Muscle layer of duodenum (tissue), 2 donors: ENCODE data around the gene OLIG2.

Source experiments
- H3K27ac ChIP-seq: one replicate; pipeline ENCODE4 v1.7.0; 2013; ENCODE audit warnings: mild to moderate bottlenecking, low read length
- H3K27me3 ChIP-seq: one replicate; pipeline ENCODE4 v1.7.0; 2013; ENCODE audit warnings: low read depth, mild to moderate bottlenecking, control low read depth, low read length
- H3K36me3 ChIP-seq, 2 donors: one replicate each; pipeline ENCODE4 v1.7.0; 2013; ENCODE audit warnings: low read length in 2 of 2, control low read depth in 1 of 2, mild to moderate bottlenecking in 1 of 2; ENCODE audit not compliant: insufficient read depth in 2 of 2, control insufficient read depth in 1 of 2
- H3K4me1 ChIP-seq, 2 donors: one replicate each; pipeline ENCODE4 v1.7.0; 2013; ENCODE audit warnings: low read length in 2 of 2, mild to moderate bottlenecking in 2 of 2, control low read depth in 1 of 2, moderate library complexity in 1 of 2; ENCODE audit not compliant: insufficient read depth in 2 of 2, control insufficient read depth in 1 of 2
- H3K4me3 ChIP-seq, 2 donors: one replicate each; pipeline ENCODE4 v1.7.0; 2013; ENCODE audit warnings: low read length in 2 of 2, low read depth in 1 of 2, mild to moderate bottlenecking in 1 of 2
- H3K9me3 ChIP-seq, 2 donors: one replicate each; pipeline ENCODE4 v1.7.0; 2013; ENCODE audit warnings: low read length in 2 of 2, control low read depth in 1 of 2, mild to moderate bottlenecking in 1 of 2; ENCODE audit not compliant: control insufficient read depth in 1 of 2
- donor health status: healthy.

The OLIG2 gene

GRCh38 chr21:33008333-33009051, 17.2 kb upstream of the OLIG2 start:
- Histone ChIP-seq H3K9me3 (no peaks in the 10 kb centered on the region), H3K27ac (no peak overlapping the region), H3K4me1 (no peaks in the 10 kb centered on the region), H3K36me3 (no peaks in the 10 kb centered on the region), H3K4me3 (no peak overlapping the region), H3K27me3 (no peaks in the 10 kb centered on the region)

GRCh38 chr21:33010931-33011330, 14.8 kb upstream of the OLIG2 start:
- H3K4me3 ChIP-seq: no peak overlapping the region
- H3K36me3 ChIP-seq: no peaks in the 10 kb centered on the region
- H3K27me3 ChIP-seq: no peaks in the 10 kb centered on the region
- no peaks in the 10 kb centered on the region for H3K4me1 ChIP-seq
- no peaks in the 10 kb centered on the region for H3K9me3 ChIP-seq
- no peak overlapping the region for H3K27ac ChIP-seq

- H3K4me1 ChIP-seq: no peaks in the 10 kb centered on the region
- no peaks in the 10 kb centered on the region for H3K36me3 ChIP-seq
- no peak overlapping the region for H3K4me3 ChIP-seq
- no peak overlapping the region for H3K27ac ChIP-seq
- no peaks in the 10 kb centered on the region for H3K9me3 ChIP-seq
- no peaks in the 10 kb centered on the region for H3K27me3 ChIP-seq
Measured at GRCh38 chr21:33011462-33011861, 14.3 kb upstream of the OLIG2 start.

- Histone ChIP-seq H3K27ac (no peak overlapping the region), H3K9me3 (no peaks in the 10 kb centered on the region), H3K36me3 (no peaks in the 10 kb centered on the region), H3K4me3 (no peak overlapping the region), H3K27me3 (peaks cover 3% of the 10 kb centered on the region), H3K4me1 (no peaks in the 10 kb centered on the region)
Measured at GRCh38 chr21:33013626-33014025, 12.1 kb upstream of the OLIG2 start.

- H3K27me3 ChIP-seq: peaks cover 10% of the 10 kb centered on the region
- H3K27ac ChIP-seq: no peak overlapping the region
- H3K4me3 ChIP-seq: no peak overlapping the region
- no peaks in the 10 kb centered on the region for H3K9me3 ChIP-seq
- no peaks in the 10 kb centered on the region for H3K4me1 ChIP-seq
- no peaks in the 10 kb centered on the region for H3K36me3 ChIP-seq
Measured at GRCh38 chr21:33014331-33014730, 11.4 kb upstream of the OLIG2 start.

- Histone ChIP-seq H3K4me3 (no peak overlapping the region), H3K4me1 (peaks cover 0 to 6% of the 10 kb centered on the region in 2 donors), H3K27ac (no peak overlapping the region), H3K9me3 (no peaks in the 10 kb centered on the region), H3K36me3 (no peaks in the 10 kb centered on the region), H3K27me3 (peaks cover 14% of the 10 kb centered on the region)
Measured at GRCh38 chr21:33015096-33015495, 10.6 kb upstream of the OLIG2 start.

GRCh38 chr21:33015756-33016155, 10.0 kb upstream of the OLIG2 start:
- no peaks in the 10 kb centered on the region for H3K9me3 ChIP-seq
- peaks cover 19% of the 10 kb centered on the region for H3K27me3 ChIP-seq
- H3K27ac ChIP-seq: no peak overlapping the region
- H3K4me1 ChIP-seq: peaks cover 0 to 11% of the 10 kb centered on the region in 2 donors
- no peak overlapping the region for H3K4me3 ChIP-seq
- H3K36me3 ChIP-seq: no peaks in the 10 kb centered on the region

GRCh38 chr21:33018707-33019465, 6.8 kb upstream of the OLIG2 start:
- peaks cover 46% of the 10 kb centered on the region for H3K27me3 ChIP-seq
- no peak overlapping the region for H3K4me3 ChIP-seq
- H3K36me3 ChIP-seq: no peaks in the 10 kb centered on the region
- H3K27ac ChIP-seq: no peak overlapping the region
- H3K4me1 ChIP-seq: peaks cover 0 to 26% of the 10 kb centered on the region in 2 donors
- no peaks in the 10 kb centered on the region for H3K9me3 ChIP-seq

GRCh38 chr21:33019516-33019884, 6.2 kb upstream of the OLIG2 start:
- peaks cover 52% of the 10 kb centered on the region for H3K27me3 ChIP-seq

GRCh38 chr21:33019885-33020557, 5.7 kb upstream of the OLIG2 start:
- H3K27ac ChIP-seq: no peak overlapping the region
- H3K4me3 ChIP-seq: peak overlapping the region in 1 of 2 donors; percentile 40
- peaks cover 57% of the 10 kb centered on the region for H3K27me3 ChIP-seq

More at GRCh38 chr21:33019516-33019884, 6.2 kb upstream of the OLIG2 start:
- no peak overlapping the region for H3K27ac ChIP-seq
- no peaks in the 10 kb centered on the region for H3K36me3 ChIP-seq
- no peaks in the 10 kb centered on the region for H3K9me3 ChIP-seq
- H3K4me1 ChIP-seq: peaks cover 0 to 31% of the 10 kb centered on the region in 2 donors
- peak overlapping the region in 1 of 2 donors; percentile 40 for H3K4me3 ChIP-seq

GRCh38 chr21:33020558-33021100, 5.1 kb upstream of the OLIG2 start:
- Histone ChIP-seq H3K36me3 (no peaks in the 10 kb centered on the region), H3K27ac (no peak overlapping the region), H3K4me1 (peaks cover 0 to 40% of the 10 kb centered on the region in 2 donors), H3K9me3 (no peaks in the 10 kb centered on the region), H3K27me3 (peaks cover 63% of the 10 kb centered on the region), H3K4me3 (no peak overlapping the region)

More at GRCh38 chr21:33019885-33020557, 5.7 kb upstream of the OLIG2 start:
- H3K4me1 ChIP-seq: peaks cover 0 to 33% of the 10 kb centered on the region in 2 donors
- no peaks in the 10 kb centered on the region for H3K36me3 ChIP-seq
- no peaks in the 10 kb centered on the region for H3K9me3 ChIP-seq
